NOMO-1 (cell line): ENCODE measurements around the gene MYBPHL.

Experiments
- DNase-seq, 2 experiments: peaks; one replicate each; lab custom pipeline; 2025; ENCODE audit not compliant: unreplicated experiment in 2 of 2; lab: John Stamatoyannopoulos, UW

MYBPHL gene

GRCh38 chr1:109281680-109282496 is 24.9 kb downstream of the MYBPHL start:
- DNase-seq, result peak; percentile 28 to 56

DNA sequence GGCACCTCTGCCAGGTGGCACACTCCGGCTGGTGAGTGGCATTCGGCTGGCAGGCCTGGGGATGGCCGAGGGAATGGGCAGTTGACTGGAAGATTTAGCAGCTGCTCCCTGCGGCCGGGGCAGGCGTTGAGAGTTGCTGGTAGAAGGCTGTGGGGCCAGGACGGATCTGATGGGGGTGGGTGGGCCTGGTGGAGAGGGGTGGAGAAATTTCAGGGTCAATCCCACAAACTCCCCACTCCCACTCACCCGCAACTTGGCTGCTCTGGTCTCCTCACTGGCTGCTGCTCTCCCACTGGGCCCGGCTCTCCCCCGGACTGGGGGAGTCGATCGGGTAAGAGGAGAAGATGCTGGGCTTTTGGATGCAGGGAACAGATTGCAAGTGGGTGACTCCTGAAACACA is 25.9 kb downstream of the MYBPHL start:
- DNase-seq, result no peak

GRCh38 chr1:109279615-109280278 is 27.1 kb downstream of the MYBPHL start:
- no peak for DNase-seq

DNA sequence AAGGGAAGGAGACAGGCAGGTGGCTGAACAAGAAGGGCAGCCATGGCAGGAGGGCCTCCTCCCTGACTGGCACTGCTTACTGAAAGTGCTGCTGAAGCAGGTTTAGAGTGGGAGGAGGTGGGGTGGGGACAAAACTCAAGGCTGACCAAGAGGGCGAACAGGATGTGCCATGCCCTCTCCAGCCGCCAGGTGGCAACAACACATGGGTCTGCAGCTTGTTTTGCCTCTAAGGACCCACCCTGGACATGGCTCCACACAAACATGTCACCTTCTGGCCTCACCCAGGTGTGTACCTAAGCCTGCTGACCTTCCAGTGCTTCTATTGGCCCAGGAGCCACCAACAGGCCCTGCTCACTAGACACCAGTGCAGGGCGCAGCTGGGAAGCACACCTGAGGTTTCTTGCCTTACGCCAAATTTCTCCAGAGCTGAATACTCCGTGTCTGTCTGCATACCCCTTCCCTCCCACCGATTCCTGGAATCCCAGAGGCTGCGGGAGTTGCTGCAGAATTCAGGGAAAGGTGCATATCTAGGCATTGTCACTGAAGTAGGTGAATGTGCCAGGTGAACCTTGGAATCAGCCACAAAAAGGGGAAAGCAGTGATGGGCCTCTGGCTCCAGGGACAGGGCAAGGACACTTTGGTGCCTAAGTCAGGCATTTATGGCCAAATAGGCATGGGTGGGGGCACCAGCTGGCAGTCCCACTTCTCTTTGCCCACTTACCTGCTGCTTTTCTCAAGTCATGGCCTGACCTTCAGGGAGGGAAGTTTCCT is 29.2 kb downstream of the MYBPHL start:
- peak; percentile 42 to 65 for DNase-seq

DNA sequence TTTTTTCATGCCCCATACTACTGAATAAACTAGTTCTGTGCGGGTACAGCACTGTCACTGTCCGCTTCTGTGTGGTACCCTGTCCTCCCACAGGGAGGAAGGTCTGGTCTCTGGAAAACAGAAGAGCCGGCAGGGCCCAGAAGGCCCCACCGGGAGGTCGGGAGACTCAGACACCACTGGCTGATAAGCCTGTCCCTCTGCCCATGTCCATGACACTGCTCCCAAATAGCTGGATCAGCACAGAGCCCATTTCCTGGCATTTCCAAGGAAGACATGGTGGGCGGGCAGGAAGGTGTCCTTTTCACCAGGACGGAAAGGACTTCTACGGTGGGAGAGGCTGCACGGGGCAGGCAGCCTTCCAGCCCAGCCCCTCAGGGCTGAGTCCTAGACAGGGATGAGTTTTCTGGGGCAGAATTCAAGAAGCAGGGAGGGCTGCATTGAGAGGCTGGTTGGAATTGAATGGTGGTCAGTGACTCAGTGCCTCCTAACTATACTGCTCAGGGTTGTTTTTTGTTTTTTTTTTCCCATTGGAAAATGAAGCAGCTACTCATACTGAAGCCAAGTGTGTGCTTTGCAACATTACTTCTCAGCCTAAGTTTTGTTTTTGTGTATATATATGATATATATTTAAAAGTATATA is 31.0 kb downstream of the MYBPHL start:
- DNase-seq, result no peak

- DNase-seq, result no peak
These were observed 32.0 kb downstream of the MYBPHL start for GRCh38 chr1:109274533-109275476.

GRCh38 chr1:109273570-109274288 is 33.1 kb downstream of the MYBPHL start:
- no peak for DNase-seq

GRCh38 chr1:109272831-109273547 is 33.8 kb downstream of the MYBPHL start:
- DNase-seq, result no peak

DNA sequence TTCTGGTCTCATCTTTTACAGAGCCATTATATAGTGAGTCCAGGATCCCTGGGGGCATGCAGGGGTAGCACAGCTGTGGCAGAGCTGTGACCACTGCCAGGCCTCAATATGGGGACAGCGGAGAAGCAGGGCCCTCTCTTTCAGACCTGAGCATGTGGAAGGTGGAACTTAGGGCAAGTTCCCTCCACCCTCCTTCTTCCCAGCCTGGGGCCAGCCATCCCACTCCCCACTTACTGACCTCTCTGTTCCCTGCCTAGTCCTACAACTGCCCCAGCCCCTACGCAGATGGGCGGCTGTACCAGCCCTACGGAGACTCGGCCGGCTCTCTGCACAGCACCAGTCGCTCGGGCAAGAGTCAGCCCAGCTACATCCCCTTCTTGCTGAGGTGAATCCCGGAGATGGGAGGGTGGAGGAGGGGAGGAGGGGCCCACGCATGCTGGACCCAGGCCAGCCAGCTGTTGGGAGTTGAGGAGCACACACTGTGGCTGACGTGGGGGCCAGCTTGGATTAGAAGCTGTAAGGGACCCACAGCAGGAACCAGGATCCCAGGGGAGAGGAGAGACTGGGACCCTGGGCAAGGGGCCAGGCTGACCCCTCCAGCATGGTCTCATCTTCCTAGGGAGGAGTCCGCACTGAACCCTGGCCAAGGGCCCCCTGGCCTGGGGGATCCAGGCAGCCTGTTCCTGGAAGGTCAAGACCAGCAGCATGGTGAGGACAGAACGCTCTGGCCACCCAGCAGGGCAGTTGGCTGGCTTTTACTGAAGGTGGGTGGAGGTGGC is 34.6 kb downstream of the MYBPHL start:
- DNase-seq, result no peak

GRCh38 chr1:109271458-109271857 is 35.4 kb downstream of the MYBPHL start:
- DNase-seq, result no peak

DNA sequence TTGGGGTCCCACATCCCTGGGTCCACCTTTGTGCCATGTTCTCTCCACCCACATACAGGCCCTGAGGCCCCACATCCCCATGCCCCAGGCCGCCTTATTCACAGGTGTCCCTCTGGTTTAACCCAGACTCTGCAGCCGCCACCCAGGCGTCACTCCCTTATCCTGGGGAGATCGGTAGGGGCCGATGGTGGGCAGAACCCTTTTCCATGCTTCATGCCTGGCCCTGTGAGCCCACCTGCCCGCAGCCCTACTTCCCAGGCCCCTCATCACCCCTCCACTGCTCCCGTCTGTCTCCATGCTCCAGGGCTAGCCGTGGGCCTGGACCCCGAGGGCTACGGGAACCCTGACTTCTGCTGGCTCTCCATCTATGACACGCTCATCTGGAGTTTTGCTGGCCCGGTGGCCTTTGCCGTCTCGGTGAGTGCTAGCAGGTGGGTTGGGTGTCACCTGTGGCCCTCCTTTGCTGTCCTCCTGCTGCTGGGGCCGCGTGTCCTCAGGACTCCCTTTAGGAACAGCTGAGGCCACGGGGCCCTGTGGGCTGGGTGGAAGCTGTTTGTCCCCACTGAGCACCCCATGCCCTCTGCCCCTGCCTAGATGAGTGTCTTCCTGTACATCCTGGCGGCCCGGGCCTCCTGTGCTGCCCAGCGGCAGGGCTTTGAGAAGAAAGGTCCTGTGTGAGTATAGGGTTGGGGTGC is 36.0 kb downstream of the MYBPHL start:
- DNase-seq, result no peak

DNA sequence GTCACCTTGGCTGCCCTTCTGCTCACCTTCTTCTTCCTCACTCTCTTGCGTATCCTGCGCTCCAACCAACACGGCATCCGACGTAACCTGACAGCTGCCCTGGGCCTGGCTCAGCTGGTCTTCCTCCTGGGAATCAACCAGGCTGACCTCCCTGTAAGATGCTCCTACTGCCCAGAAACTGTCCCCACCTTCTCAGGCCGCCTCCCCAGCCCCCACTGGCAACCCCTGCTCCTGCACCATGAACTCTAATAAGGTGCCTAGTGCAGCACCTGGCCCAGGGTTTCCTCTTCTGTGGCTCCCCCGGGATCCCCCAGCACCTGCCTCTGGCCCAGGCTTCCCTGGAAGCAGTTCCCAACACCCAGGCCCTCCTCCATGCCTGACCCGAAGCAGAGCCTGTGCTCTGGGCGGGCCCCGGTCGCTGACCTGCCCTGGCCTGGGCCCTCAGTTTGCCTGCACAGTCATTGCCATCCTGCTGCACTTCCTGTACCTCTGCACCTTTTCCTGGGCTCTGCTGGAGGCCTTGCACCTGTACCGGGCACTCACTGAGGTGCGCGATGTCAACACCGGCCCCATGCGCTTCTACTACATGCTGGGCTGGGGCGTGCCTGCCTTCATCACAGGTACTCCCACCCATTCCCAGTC is 36.7 kb downstream of the MYBPHL start:
- DNase-seq, result no peak

DNA sequence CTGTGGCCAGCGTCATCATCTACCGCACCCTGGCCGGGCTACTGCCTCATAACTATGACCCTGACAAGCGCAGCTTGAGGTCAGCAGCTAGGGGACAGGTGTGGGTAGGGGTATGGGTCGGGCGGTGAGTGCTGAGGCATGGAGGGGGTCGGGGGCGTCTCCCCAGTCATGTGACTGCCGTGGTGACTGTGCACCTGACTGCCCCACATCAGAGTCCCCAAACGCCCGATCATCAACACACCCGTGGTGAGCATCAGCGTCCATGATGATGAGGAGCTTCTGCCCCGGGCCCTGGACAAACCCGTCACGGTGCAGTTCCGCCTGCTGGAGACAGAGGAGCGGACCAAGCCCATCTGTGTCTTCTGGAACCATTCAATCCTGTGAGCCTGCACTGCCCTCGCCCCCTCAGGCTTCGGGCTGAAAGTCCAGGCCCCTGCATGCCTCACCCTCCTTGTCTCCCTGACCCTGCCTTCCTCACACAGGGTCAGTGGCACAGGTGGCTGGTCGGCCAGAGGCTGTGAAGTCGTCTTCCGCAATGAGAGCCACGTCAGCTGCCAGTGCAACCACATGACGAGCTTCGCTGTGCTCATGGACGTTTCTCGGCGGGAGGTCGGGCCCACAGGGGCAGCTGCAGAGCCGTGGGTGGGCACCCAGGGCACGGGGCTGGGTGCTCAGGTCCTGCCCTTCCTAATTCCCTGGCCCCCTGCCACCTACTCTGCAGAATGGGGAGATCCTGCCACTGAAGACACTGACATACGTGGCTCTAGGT is 37.4 kb downstream of the MYBPHL start:
- no peak for DNase-seq

DNA sequence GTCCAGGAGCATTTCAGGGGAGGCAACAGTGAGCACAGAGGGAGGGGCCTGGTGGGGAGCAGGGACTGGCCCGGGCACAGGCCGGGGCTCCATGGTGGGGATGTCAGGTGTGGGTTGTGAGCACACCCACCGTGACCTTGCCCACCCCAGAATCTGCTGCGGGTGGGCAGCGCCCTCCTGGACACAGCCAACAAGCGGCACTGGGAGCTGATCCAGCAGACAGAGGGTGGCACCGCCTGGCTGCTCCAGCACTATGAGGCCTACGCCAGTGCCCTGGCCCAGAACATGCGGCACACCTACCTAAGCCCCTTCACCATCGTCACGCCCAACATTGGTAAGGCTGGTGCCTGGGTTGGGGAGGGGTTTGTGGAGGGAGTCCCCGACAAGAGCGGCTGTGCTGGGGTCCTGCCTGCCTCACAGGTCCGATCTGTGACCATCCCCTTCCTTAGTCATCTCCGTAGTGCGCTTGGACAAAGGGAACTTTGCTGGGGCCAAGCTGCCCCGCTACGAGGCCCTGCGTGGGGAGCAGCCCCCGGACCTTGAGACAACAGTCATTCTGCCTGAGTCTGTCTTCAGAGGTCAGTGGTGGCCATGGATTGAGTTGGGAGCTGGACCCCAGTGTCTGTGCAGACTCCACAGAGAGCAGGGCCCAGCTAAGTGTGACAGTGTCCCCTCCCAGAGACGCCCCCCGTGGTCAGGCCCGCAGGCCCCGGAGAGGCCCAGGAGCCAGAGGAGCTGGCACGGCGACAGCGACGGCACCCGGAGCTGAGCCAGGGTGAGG is 38.2 kb downstream of the MYBPHL start:
- DNase-seq, result no peak

DNA sequence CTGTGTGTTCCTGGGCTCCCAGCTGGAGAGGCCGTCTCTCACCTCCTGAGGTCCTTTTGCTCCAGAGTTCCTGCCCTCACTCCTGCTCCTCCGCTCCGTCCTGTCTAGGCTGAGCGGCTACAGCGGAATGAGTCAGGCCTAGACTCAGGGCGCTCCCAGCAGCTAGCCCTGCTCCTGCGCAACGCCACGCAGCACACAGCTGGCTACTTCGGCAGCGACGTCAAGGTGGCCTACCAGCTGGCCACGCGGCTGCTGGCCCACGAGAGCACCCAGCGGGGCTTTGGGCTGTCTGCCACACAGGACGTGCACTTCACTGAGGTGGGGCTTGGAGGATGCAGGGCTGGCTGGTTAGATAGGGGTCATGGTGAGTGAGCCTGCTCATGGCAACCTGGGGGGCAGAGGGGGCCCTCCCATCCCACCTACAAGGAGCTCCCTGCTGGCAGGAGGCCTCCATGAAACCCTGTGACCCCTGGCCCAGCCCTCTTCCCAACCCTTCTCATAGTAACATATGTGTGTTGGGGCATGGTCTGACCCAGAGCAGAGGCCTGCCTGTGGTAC is 39.0 kb downstream of the MYBPHL start:
- DNase-seq, result no peak
